Tibial nerve (tissue), 4 donors: ENCODE measurements around the gene HLA-DOA.

ENCODE experiments used
- EP300 ChIP-seq, 2 donors: sonication (generic); formaldehyde crosslinking; IDR thresholded peaks; one replicate each; pipeline ENCODE4 v1.6.1; 2017; ENCODE audit warnings: antibody characterized with exemption in 2 of 2, mild to moderate bottlenecking in 1 of 2
- POLR2A ChIP-seq, 2 donors: fragments of 450-650 bp; IDR thresholded peaks; one replicate each; pipeline ENCODE4 v1.6.1; 2017; ENCODE audit warnings: antibody characterized with exemption in 2 of 2, mild to moderate bottlenecking in 2 of 2, moderate library complexity in 2 of 2
- TF ChIP-seq, protein P1 (sequence below), 5 experiments: fragments of 200-600 bp in 3 of 5; fragments of 450-650 bp in 2 of 5; sonication (generic) in 3 of 5; IDR thresholded peaks; one replicate each; pipeline ENCODE4 v1.5.1; 2016 to 2019; ENCODE audit warnings: antibody characterized with exemption in 5 of 5, mild to moderate bottlenecking in 3 of 5, moderate library complexity in 2 of 5

DNA sequence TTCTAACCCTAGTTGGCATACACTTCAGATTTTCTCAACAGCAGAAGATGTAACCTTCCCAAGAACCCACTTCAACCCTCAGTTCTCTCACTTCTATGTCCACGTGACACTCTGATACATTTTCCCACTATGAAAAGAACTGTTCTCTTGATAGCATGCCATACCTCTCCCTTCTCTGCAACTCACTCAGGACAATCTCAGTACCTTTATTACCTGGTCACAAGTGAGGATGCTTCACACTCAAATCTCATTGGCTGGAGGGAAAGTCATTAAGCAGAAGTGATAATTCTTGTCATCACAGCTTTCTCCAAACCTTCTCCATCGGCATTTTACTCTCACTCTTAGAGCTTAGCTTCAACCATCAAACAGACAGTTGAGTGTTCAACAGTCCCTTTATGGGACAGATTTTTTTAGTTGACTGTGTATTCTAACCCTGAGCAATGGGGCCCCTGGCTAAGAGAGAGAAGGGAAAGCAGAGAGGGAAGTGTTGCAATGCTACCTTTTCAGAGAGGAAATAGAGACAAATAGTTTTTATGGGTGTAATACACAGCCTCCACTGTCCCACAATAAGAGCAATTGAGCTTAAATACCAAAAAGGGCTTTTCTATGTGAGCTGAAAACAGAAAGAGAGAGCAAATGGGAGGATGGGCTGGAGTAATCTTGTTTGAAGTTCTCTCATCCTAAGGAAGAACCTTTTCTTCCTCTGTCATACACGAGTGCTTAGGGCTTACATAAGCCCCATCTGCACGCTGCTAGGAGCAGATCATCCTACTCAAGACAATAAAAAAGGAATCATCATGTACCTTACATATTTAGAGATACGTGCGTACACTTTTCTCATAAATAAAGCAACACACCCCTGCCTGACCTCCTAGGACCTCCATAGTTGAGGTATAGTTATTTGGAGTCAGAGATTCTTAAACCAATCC lies 48.1 kb upstream of the HLA-DOA start:
- TF ChIP-seq, protein P1, sequence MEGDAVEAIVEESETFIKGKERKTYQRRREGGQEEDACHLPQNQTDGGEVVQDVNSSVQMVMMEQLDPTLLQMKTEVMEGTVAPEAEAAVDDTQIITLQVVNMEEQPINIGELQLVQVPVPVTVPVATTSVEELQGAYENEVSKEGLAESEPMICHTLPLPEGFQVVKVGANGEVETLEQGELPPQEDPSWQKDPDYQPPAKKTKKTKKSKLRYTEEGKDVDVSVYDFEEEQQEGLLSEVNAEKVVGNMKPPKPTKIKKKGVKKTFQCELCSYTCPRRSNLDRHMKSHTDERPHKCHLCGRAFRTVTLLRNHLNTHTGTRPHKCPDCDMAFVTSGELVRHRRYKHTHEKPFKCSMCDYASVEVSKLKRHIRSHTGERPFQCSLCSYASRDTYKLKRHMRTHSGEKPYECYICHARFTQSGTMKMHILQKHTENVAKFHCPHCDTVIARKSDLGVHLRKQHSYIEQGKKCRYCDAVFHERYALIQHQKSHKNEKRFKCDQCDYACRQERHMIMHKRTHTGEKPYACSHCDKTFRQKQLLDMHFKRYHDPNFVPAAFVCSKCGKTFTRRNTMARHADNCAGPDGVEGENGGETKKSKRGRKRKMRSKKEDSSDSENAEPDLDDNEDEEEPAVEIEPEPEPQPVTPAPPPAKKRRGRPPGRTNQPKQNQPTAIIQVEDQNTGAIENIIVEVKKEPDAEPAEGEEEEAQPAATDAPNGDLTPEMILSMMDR (IDR thresholded peaks at IDR 0.05) = no peak
- no peak for TF ChIP-seq POLR2A (IDR thresholded peaks at IDR 0.05)
- no peak for TF ChIP-seq EP300 (IDR thresholded peaks at IDR 0.05)
